ENCODE data around the gene CLIC1.
A peak's percentile ranks its signal among the peaks of the same experiment; 100 is the strongest.

Gene CLIC1

GRCh38 chr6:31768363-31769257 lies 32.3 kb upstream of the CLIC1 start:
- no peak for DNase-seq

GRCh38 chr6:31767096-31767645 lies 30.8 kb upstream of the CLIC1 start:
- DNase-seq = no peak

- DNase-seq = no peak
Observed at GRCh38 chr6:31765910-31766794, 29.8 kb upstream of the CLIC1 start.

GRCh38 chr6:31765559-31765909 lies 29.2 kb upstream of the CLIC1 start:
- no peak for DNase-seq

DNA sequence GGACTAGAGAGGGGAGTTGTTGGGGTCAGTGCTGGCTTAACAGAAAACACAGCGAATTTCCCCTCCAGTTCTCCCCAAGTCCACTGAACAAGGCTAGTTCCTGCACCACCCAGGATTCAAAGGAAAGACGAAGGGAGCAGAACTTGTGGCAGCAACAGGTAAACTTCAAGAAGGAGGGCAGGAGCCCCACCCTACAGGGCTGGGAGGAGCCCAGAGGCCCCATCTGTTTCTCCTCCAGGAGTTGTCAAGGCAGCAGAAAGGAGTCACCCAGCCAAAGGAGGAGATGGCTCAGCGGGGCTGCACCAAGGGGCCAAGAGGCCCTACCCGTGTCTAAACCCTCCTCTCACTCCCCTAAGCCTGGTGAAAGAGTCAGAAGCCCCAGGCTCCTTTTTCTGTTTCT lies 27.9 kb upstream of the CLIC1 start:
- DNase-seq = no peak

DNA sequence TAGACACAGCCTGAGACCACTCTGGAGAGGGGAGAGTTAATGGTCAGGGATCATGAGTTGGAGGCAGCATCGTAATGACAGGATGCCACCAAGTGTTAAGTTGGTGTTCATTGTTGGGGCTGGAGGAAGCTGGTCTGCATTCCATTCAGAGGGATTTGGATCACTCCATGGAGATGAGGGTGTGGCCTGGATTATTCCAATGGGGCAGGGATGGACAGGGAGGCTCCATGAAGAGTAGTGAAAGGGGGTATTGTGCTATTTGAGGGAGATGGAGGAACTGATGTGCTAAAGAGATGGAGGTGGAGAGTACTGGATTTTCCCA lies 27.2 kb upstream of the CLIC1 start:
- no peak for DNase-seq

DNA sequence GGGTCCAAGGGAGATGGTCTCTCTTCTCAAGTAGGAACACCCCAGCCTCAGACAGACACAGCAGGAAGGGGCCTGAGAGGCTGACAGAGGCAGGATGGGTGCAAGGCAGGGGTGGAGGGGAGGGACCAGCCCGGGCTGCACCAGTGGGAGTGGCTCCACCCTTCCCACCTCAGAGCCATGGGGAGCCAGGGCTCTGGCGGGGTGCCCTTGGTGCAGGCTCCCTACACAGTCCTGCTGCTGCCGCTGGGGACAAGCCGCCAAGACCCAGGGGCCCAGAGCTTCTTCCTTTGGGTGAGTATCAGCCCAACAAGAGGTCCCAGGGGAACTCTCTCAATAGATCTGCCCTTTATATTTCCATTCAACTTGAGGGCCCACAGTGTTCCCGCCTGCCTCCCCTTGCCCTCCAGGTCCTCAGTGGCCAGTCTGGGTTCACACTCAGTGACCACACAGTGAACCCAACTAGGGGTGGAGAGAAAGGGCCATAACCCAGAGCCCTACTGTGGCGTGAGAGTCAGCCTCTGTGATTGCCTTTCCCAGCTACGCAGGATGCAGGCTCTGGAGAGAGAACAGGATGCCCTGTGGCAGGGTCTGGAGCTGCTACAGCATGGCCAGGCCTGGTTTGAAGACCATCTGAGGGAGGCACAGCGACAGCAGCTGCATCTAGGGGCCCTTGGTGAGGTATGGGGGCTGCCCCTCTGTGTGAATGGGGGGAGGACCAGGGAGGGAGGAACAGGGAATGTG lies 26.7 kb upstream of the CLIC1 start:
- DNase-seq = no peak

- DNase-seq = no peak
Observed at GRCh38 chr6:31762356-31762755, 26.0 kb upstream of the CLIC1 start, which contains the start of gene SAPCD1. Gene SAPCD1, plus strand, starts transcription at chr6:31762656. Its CDS starts 399 bp downstream, at chr6:31763055.

GRCh38 chr6:31761343-31761742 lies 25.0 kb upstream of the CLIC1 start:
- DNase-seq = no peak

DNA sequence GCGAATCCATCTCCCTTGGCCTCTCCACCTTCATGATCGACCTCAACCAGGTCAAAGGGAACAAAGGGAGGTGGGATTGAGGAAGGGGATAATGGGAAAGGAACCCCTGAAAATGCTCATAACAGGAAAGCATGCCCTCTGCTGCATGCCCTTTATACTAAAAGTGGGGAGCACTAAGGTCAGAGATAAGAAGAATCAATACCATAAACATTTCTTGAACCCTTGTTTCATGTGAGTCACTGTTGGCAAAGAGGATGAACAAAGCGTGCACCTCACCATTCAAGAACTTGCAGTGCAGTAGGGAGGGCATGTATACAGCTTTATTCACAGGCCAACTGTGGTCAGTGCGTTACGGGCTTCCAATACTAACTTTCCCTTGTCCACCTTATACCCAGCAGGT lies 24.5 kb upstream of the CLIC1 start:
- no peak for DNase-seq

GRCh38 chr6:31758281-31758680 lies 22.0 kb upstream of the CLIC1 start:
- DNase-seq = no peak

GRCh38 chr6:31752739-31753319 lies 16.5 kb upstream of the CLIC1 start:
- DNase-seq = no peak

GRCh38 chr6:31750411-31751022 lies 14.2 kb upstream of the CLIC1 start:
- DNase-seq = no peak

DNA sequence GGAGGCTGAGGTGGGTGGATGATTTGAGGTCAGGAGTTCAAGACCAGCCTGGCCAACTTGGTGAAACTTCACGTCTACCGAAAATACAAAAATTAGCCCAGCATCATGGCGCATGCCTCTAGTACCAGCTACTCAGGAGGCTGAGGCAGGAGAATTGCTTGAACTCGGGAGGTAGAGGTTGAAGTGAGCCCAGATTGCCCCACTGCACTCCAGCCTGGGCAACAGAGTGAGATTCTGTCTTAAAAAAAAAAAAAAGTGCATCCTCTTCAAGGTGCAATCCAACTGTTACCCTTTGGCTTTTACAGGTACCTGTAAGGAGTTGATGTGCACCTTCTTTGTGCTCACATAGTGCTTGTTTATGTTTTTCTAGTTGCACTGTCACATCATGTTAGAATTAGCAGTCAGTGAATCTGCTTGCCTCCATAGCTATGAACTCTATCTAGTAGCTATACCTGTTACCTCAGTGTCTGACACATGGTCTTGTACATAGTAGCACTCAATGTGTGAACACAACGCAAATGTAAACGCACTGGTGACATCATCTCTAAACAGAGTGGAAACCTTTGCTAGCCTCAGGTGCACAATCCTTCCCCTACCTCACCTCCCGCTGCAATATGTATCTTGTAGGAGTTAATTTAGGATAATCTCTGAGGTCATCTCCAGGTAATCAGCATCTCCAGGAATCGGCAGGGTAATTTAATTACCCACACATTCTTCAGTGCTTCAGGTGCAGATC lies 13.1 kb upstream of the CLIC1 start:
- DNase-seq = no peak

GRCh38 chr6:31744422-31744821 lies 8.1 kb upstream of the CLIC1 start:
- DNase-seq = no peak

DNA sequence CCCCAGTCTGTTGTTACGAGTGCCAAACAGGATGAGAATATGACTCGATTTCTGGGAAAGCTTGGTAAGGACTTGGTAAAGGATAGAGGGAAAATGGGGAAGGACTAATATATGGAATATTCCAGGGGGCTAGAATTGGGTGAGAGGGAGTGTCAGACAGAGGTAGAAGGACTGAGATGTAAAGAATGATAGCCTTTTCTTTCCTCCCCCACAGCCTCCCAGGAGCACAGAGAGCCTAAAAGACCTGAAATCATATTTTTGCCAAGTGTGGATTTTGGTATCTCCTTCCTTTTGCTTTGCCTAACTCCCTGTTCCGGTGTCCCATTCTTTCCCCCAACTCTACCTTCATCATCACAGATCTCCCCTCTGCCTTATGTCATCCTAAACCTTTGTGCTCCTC lies 6.6 kb upstream of the CLIC1 start:
- DNase-seq = no peak

GRCh38 chr6:31741815-31742214 lies 5.5 kb upstream of the CLIC1 start:
- no peak for DNase-seq

- peak; percentile 56 to 69 for DNase-seq
Observed at GRCh38 chr6:31740397-31741223, 4.3 kb upstream of the CLIC1 start.

- peak; percentile 99 for DNase-seq
Observed at GRCh38 chr6:31739639-31740396, 3.5 kb upstream of the CLIC1 start, which contains the start of gene MSH5. Gene MSH5, plus strand, starts transcription at chr6:31740005. Its CDS starts 462 bp downstream, at chr6:31740467.
